Umbilical cord (tissue), 2 donors: Measurements from ENCODE around the gene CSNK1G2. TPM values are rescaled to one million over a fixed set of nuclear protein-coding genes. Genes with fewer than 3 reads are reported as not detected.

ENCODE experiments used
- DNase-seq: peaks from one replicate; pipeline ENCODE4 v3.0.0-alpha.2; 2015; ENCODE audit warnings: low spot score
- total RNA-seq: library from RNA; depleted of rRNA; stranded (reverse); fragments of >200 nt; gene quantifications from one replicate; pipeline ENCODE4 v1.2.3, GENCODE V29; 2014; ENCODE audit warnings: low replicate concordance; ENCODE audit not compliant: insufficient read depth

The CSNK1G2 gene
- total RNA-seq, 1 donor from 2014 or later, result 51.0 TPM

GRCh38 chr19:1918975-1919374 lies 22.0 kb upstream of the CSNK1G2 start:
- DNase-seq, result no peak

DNA sequence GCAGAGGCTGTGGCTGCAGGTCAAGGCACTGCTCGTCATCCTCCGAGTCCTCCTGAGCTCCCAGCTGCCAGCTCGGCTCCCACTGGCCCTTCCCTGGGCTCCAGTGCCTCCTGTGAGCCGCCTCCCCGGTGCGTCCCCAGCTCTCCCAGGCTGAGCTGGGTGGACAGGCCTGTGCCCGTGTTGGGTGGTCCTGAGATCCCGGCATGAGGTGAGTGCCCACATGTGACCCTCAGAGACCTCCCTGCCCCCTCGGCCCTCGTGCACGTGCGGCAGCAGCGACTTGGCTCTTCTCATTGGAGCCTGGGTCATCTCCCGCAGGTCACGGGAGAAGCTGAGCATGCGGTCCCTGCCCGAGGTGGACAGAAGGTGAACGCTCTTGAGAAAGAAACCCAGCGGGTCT lies 20.3 kb upstream of the CSNK1G2 start:
- no peak for DNase-seq

GRCh38 chr19:1921326-1921725 lies 19.6 kb upstream of the CSNK1G2 start:
- DNase-seq, result no peak

DNA sequence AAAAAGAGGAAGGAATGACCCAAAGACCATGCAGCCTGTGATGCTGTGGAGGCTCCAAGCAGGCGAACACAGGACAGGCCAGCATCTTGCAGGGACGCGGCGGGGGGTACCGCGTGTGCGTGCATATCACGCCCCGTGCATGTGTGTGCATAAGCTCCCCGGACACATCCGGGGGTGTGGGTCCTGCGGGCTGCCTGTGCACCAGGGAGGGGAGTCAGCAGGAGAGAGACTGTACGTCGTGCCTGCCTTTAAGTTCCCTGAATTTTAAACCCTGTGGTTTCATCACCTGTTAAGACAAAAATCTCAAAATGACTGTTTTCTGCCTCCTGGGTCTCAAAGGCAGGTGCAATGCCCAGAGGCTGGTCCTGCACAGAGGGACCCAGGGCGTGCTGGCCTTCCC lies 19.1 kb upstream of the CSNK1G2 start:
- no peak for DNase-seq

DNA sequence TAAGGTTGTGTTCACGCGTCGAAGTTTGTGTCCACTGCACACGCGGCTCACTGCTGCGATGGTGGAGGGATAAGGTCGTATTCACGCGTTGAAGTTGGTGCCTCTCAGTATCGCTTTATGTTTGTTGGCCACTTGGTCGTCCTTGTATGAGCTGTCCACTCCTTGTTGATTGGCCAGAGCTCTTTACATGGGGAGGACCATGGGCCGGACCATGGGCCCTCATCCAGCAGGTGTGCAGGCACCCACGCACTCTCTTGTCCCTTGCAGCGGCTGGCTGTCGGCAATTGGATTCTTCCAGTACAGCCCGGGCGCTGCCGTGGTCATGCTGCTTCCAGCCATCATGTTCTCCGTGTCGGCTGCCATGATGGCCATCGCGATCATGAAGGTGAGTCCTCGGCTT lies 18.2 kb upstream of the CSNK1G2 start:
- DNase-seq, result no peak

DNA sequence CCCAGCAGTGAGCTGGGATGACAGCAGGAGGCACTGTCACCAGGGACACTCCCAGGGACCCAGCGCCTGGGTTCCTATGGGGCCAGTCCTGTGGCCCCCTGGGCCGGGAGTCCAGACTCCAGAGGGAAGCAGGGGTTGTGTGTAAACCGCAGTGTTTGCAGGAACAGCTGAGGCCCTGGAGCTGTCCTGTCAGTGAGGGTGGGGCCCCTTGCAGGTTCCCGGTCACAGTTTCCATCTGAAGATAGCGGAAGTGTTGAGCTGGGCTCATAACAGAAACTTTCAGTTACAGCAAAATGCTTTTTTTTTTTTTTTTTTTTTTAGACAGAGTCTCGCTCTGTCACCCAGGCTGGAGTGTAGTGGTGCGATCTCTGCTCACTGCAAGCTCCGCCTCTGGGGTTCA lies 17.7 kb upstream of the CSNK1G2 start:
- no peak for DNase-seq

GRCh38 chr19:1924320-1924961 lies 16.5 kb upstream of the CSNK1G2 start:
- no peak for DNase-seq

DNA sequence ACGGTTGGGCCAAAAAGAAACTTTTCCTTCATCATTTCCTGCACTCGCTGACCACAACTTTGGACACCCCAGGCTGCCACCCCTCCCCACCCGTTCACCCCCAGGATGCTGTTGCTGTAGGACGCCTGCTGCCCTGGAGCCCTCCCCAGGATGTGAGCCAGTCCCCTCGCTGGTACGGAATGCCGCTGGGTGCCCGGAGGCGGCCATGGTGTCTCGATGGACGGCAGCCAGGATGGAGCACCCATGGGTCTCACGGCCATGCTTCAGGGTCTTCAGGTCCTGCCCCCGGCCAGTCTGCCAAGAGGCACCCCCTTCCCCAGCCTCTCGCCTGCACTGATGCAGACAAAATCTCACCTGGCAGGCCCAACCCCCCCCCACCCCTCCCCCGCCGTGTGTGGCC lies 15.4 kb upstream of the CSNK1G2 start:
- no peak for DNase-seq

DNA sequence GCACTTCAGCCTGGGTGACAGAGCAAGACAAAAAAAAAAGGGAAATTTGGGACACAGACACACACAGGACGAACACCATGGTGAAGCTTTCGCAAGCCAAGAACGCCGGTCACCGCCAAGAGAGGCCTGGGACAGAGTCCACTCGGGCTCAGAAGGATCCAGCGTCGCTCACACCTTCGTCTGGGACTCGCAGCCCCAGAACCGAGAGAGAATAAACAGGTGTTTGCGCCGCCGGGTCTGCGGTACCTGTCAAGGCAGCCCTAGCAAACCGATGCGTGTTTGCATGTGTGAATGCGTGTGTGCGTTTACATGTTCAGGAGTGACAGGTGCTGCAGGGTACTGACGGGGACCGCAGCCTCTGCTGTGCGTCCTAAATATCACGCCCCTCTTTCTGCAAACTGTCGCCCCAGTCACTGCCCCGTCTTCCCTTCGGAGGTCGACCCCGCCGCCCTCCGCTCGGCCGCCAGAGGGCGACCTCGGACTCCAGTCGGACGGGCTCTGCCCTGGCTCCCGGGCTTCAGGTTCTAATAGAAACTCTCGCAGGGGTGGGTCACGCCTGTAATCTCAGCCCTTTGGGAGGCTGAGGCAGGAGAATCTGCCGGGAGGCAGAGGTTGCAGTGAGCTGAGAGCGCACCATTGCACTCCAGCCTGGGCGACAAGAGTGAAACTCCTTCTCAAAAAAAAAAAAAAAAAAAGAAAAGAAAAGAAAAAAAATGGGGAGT lies 11.8 kb upstream of the CSNK1G2 start:
- DNase-seq, result peak; percentile 65

GRCh38 chr19:1931445-1931844 lies 9.5 kb upstream of the CSNK1G2 start:
- DNase-seq, result no peak

DNA sequence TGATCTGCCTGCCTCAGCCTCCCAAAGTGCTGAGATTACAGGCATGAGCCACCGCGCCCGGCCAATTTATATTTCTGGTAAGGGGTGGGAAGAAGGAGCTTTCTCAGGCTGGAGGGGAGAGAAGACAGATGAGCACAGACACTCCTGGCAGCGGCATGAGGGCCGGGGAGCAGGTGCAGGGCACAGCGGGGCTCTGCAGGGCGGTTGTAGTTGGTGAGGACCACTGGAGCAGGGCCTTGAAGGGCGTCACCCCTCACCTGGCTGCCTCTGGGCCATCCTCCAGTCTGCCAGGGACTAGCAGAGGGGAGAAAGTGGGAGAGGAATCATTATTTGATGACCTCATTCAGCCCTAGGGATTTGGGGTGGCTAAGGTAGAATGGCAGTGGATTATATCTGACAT lies 8.6 kb upstream of the CSNK1G2 start:
- no peak for DNase-seq

- no peak for DNase-seq
Measured at GRCh38 chr19:1933244-1933643, 7.7 kb upstream of the CSNK1G2 start.

DNA sequence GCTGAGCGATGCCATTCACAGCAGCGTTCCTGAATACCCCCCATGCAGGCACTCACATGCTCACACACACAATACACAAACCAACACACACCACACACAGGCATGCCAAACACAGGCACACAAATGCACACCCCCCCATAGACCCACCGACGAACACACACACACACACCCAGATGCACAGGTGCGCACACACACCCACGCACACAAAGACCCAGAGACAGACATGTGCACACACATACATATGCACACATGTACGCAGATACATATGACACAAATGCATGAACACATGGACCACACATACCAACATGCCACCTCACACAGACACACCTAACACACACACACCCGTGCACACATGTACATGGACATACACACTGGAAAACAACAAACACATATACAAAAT lies 7.0 kb upstream of the CSNK1G2 start:
- no peak for DNase-seq

GRCh38 chr19:1935484-1936208 lies 5.3 kb upstream of the CSNK1G2 start:
- no peak for DNase-seq

- DNase-seq, result no peak
Measured at GRCh38 chr19:1936430-1936829, 4.5 kb upstream of the CSNK1G2 start.

GRCh38 chr19:1936916-1937610 lies 3.9 kb upstream of the CSNK1G2 start:
- no peak for DNase-seq

- DNase-seq, result no peak
Measured at GRCh38 chr19:1938071-1938470, 2.9 kb upstream of the CSNK1G2 start.

GRCh38 chr19:1942078-1942933 lies 1.3 kb downstream of the CSNK1G2 start:
- DNase-seq, result peak; percentile 67

DNA sequence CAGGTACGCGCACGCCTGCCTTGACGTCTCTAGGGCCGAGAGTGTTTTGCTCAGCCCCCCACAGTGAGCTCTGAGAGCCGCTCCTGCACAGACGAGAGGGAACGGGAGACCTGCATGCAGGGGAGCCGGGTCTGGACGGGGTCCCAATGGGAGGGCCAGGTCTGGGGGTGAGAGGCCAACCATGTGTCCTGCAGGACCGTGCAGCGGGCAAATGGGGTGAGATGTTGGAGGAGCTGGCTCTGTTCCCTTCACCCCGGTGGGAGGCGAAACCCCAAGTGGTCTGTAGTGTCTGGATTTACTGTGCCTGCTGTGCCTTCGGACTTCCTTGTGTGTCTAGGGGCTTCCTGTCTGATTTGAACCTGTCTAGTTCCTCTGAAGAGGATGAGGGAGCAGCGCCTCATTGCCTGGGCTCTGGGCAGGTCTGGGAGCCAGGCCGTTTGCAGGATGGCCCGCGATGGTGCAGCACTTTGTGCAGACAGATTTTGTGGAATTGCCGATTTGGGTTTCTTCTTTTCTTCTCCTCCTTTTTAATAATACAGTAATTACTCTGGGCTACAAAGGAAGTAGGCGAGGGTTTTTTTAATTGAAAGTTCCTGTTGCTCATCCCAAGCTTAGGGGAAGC lies 2.1 kb downstream of the CSNK1G2 start:
- peak; percentile 32 for DNase-seq

DNA sequence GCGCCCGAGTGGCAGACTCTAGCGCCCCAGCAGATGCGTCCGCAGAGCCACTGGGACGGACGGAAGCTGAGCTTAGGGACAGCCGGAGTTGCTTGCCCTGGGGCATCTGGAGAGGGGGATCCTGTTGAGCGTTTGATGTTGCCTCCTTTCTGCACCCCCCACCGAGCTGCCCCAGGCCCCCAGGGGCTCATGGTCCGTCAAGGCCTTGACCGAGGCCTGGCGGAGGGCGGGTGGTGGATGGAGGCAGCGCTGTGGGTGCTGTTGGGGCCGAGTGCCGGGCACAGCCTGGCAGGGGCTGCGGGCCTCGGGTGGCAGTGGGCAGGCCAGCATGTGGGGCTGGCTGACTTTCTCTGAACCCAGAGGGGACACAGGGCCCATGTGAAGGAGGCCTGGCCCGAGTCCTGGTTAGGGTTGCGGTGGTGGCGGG lies 2.7 kb downstream of the CSNK1G2 start:
- DNase-seq, result no peak
